Muscle of leg (tissue), 11 donors: ENCODE data around the gene PLA2G2A. TPM values are rescaled to one million over a fixed set of nuclear protein-coding genes. Genes with fewer than 3 reads are reported as not detected.
"Not testable (repeated sequence)": the region's sequence is repeated elsewhere in the genome, so short reads cannot be mapped to it uniquely, and the experiment has no call there.

Experiments used
- DNase-seq: peaks from one replicate; pipeline ENCODE4 v3.0.0; 2013
- H3K27ac ChIP-seq: one replicate; pipeline ENCODE4 v1.5.1; 2013; ENCODE audit warnings: mild to moderate bottlenecking, low read length, control low read depth
- H3K27me3 ChIP-seq: one replicate; pipeline ENCODE4 v1.6.1; 2013; ENCODE audit warnings: low read length; ENCODE audit not compliant: control insufficient read depth, insufficient read depth
- H3K36me3 ChIP-seq: one replicate; pipeline ENCODE4 v1.6.1; 2013; ENCODE audit warnings: low read length; ENCODE audit not compliant: control insufficient read depth, insufficient read depth
- H3K4me1 ChIP-seq: one replicate; pipeline ENCODE4 v1.6.1; 2013; ENCODE audit warnings: low read length; ENCODE audit not compliant: control insufficient read depth, insufficient read depth
- H3K4me3 ChIP-seq: one replicate; pipeline ENCODE4 v1.5.1; 2013; ENCODE audit warnings: low read length, control low read depth
- H3K9me3 ChIP-seq: replicated peaks from 2 replicates; pipeline ENCODE4 v1.6.1; 2013; ENCODE audit warnings: low read depth, low read length; ENCODE audit not compliant: control insufficient read depth
- WGBS: methylation state at CpG from one replicate; pipeline ENCODE4 v1.1.5; 2013; ENCODE audit warnings: missing lambda C conversion rate; ENCODE audit not compliant: insufficient coverage; 5-methylcytosine and 5-hydroxymethylcytosine counted together
- polyA plus RNA-seq, 8 donors: library from polyadenylated mRNA; unstranded; fragments of 120-200 nt; gene quantifications; one replicate each; pipeline versions ENCODE4 v1.2.1 to v1.2.3, GENCODE V29; 2013; ENCODE audit warnings: inconsistent platforms in 1 of 8, low replicate concordance in 1 of 8; ENCODE audit not compliant: insufficient read length in 8 of 8, insufficient read depth in 1 of 8
- total RNA-seq: library from RNA; stranded (reverse); fragments of 120-200 nt; gene quantifications from one replicate; pipeline ENCODE4 v1.2.4, GENCODE V29; 2013

Gene PLA2G2A
- total and polyA plus RNA-seq, 9 donors, result 0.35 to 2.4 (median 1.7) TPM

- Histone ChIP-seq H3K4me3 (no peak overlapping the region), H3K36me3 (no peaks in the 10 kb centered on the region), H3K9me3 (no peaks in the 10 kb centered on the region), H3K27ac (no peak overlapping the region), H3K4me1 (no peaks in the 10 kb centered on the region), H3K27me3 (no peaks in the 10 kb centered on the region)
- no peak for DNase-seq
- no CpG with 5 or more reads among the region's 1 CpG for WGBS
Measured at GRCh38 chr1:19938472-19938871, 40.9 kb downstream of the PLA2G2A start.

- no peak overlapping the region for H3K27ac ChIP-seq
- WGBS, result no CpG with 5 or more reads among the region's 3 CpGs
- no peaks in the 10 kb centered on the region for H3K36me3 ChIP-seq
- H3K4me1 ChIP-seq, result no peaks in the 10 kb centered on the region
- H3K9me3 ChIP-seq, result peaks cover 6% of the 10 kb centered on the region
- DNase-seq, result no peak
- H3K27me3 ChIP-seq, result no peaks in the 10 kb centered on the region
- H3K4me3 ChIP-seq, result no peak overlapping the region
Measured at GRCh38 chr1:19936061-19936750, 43.2 kb downstream of the PLA2G2A start.

- 89% methylated on average over 5 of the region's 7 CpGs for WGBS
- Histone ChIP-seq H3K4me1 (no peaks in the 10 kb centered on the region), H3K4me3 (no peak overlapping the region), H3K27ac (no peak overlapping the region), H3K27me3 (no peaks in the 10 kb centered on the region), H3K9me3 (peaks cover 8% of the 10 kb centered on the region), H3K36me3 (no peaks in the 10 kb centered on the region)
- DNase-seq, result no peak
Measured at GRCh38 chr1:19934336-19934735, 45.1 kb downstream of the PLA2G2A start.

GRCh38 chr1:19932866-19933265 is 46.6 kb downstream of the PLA2G2A start:
- peaks cover 8% of the 10 kb centered on the region for H3K9me3 ChIP-seq
- no peak overlapping the region for H3K4me3 ChIP-seq

GRCh38 chr1:19927130-19927421 is 52.3 kb downstream of the PLA2G2A start:
- H3K27me3 ChIP-seq, H3K9me3 ChIP-seq, H3K36me3 ChIP-seq, H3K27ac ChIP-seq, H3K4me3 ChIP-seq, DNase-seq, H3K4me1 ChIP-seq: not testable (repeated sequence)
- 63% methylated on average over 2 of the region's 3 CpGs for WGBS

More at GRCh38 chr1:19932866-19933265, 46.6 kb downstream of the PLA2G2A start:
- Histone ChIP-seq H3K36me3 (no peaks in the 10 kb centered on the region), H3K27me3 (no peaks in the 10 kb centered on the region), H3K27ac (no peak overlapping the region), H3K4me1 (no peaks in the 10 kb centered on the region)
- DNase-seq, result no peak
- 0% methylated on average over 1 of the region's 1 CpG for WGBS

- 90% methylated on average over 1 of the region's 8 CpGs for WGBS
- Histone ChIP-seq H3K4me1 (no peaks in the 10 kb centered on the region), H3K9me3 (peaks cover 5% of the 10 kb centered on the region), H3K27ac (no peak overlapping the region), H3K4me3 (no peak overlapping the region), H3K27me3 (peaks cover 3% of the 10 kb centered on the region), H3K36me3 (no peaks in the 10 kb centered on the region)
- no peak for DNase-seq
Measured at GRCh38 chr1:19926296-19927129, 52.9 kb downstream of the PLA2G2A start.

Other genes with a start within 250 kb of the PLA2G2A start
- 2.6 TPM for gene TMCO4, start 179.7 kb downstream of the PLA2G2A start, total RNA-seq
- 1 to 10 TPM; 1.7 to 3.7 (median 2.0) TPM for gene TMCO4, start 179.7 kb downstream of the PLA2G2A start, polyA plus RNA-seq
- gene RNF186, start 164.3 kb downstream of the PLA2G2A start, total RNA-seq, result not detected
- under 1 TPM in 2 of 8 donors, not detected in 6; 0.29 to 0.72 TPM for gene RNF186, start 164.3 kb downstream of the PLA2G2A start, polyA plus RNA-seq
- gene OTUD3, start 97.2 kb downstream of the PLA2G2A start, total RNA-seq, result 6.8 TPM
- 1 to 10 TPM; 5.1 to 9.3 (median 6.4) TPM for gene OTUD3, start 97.2 kb downstream of the PLA2G2A start, polyA plus RNA-seq
- not detected for gene PLA2G2E, start 56.0 kb downstream of the PLA2G2A start, total RNA-seq
- gene PLA2G2E, start 56.0 kb downstream of the PLA2G2A start, polyA plus RNA-seq, result not detected
- gene PLA2G5, start 90.6 kb upstream of the PLA2G2A start, total RNA-seq, result 0.13 TPM
- gene PLA2G5, start 90.6 kb upstream of the PLA2G2A start, polyA plus RNA-seq, result under 1 TPM in 4 of 8 donors, not detected in 4; 0.10 to 0.28 (median 0.26) TPM
- not detected for gene PLA2G2D, start 139.9 kb upstream of the PLA2G2A start, total RNA-seq
- under 1 TPM in 1 of 8 donors, not detected in 7; 0.05 TPM for gene PLA2G2D, start 139.9 kb upstream of the PLA2G2A start, polyA plus RNA-seq
- gene PLA2G2F, start 159.7 kb upstream of the PLA2G2A start, total RNA-seq, result not detected
- not detected for gene PLA2G2F, start 159.7 kb upstream of the PLA2G2A start, polyA plus RNA-seq
- gene UBXN10, start 206.5 kb upstream of the PLA2G2A start, total RNA-seq, result 0.22 TPM
- gene UBXN10, start 206.5 kb upstream of the PLA2G2A start, polyA plus RNA-seq, result under 1 TPM; 0.24 to 0.52 (median 0.31) TPM
- gene PLA2G2C, start 206.9 kb upstream of the PLA2G2A start, total RNA-seq, result not detected
- under 1 TPM in 3 of 8 donors, not detected in 5; 0.04 TPM for gene PLA2G2C, start 206.9 kb upstream of the PLA2G2A start, polyA plus RNA-seq